Measurements from ENCODE around the gene ITPK1. TPM values are rescaled to one million over a fixed set of nuclear protein-coding genes. Genes with fewer than 3 reads are reported as not detected.

Gene ITPK1
- total RNA-seq, 1 donor from 2014 or later, result 30.5 TPM

GRCh38 chr14:92897922-92898565 is 217.7 kb downstream of the ITPK1 start:
- Mint-ChIP-seq H3K36me3 (no peaks in the 10 kb centered on the region), H3K27ac (no peak overlapping the region), H3K4me1 (no peaks in the 10 kb centered on the region), H3K4me3 (no peak overlapping the region), H3K9me3 (peaks cover 6% of the 10 kb centered on the region), H3K27me3 (ENCODE audit: low read depth) (peaks cover 68% of the 10 kb centered on the region)
- DNase-seq (ENCODE audit: low spot score in 2 of 2, unreplicated experiment in 2 of 2), result no peak
- TF ChIP-seq CTCF (IDR thresholded peaks at IDR 0.05; ENCODE audit: unreplicated experiment), result no peak

GRCh38 chr14:92895352-92895878 is 220.3 kb downstream of the ITPK1 start:
- Mint-ChIP-seq H3K9me3 (peaks cover 12% of the 10 kb centered on the region), H3K36me3 (no peaks in the 10 kb centered on the region), H3K27me3 (ENCODE audit: low read depth) (peaks cover 48% of the 10 kb centered on the region), H3K27ac (no peak overlapping the region), H3K4me1 (no peaks in the 10 kb centered on the region), H3K4me3 (no peak overlapping the region)
- no peak for TF ChIP-seq CTCF (IDR thresholded peaks at IDR 0.05; ENCODE audit: unreplicated experiment)
- no peak for DNase-seq (ENCODE audit: low spot score in 2 of 2, unreplicated experiment in 2 of 2)

- H3K27ac Mint-ChIP-seq, result no peak overlapping the region
- peaks cover 12% of the 10 kb centered on the region for H3K9me3 Mint-ChIP-seq
- no peaks in the 10 kb centered on the region for H3K36me3 Mint-ChIP-seq
- H3K27me3 Mint-ChIP-seq (ENCODE audit: low read depth), result peaks cover 50% of the 10 kb centered on the region
- H3K4me1 Mint-ChIP-seq, result no peaks in the 10 kb centered on the region
- DNase-seq (ENCODE audit: low spot score in 2 of 2, unreplicated experiment in 2 of 2), result no peak
- H3K4me3 Mint-ChIP-seq, result no peak overlapping the region
- no peak for TF ChIP-seq CTCF (IDR thresholded peaks at IDR 0.05; ENCODE audit: unreplicated experiment)
These were observed 223.1 kb downstream of the ITPK1 start for GRCh38 chr14:92892589-92892988.

GRCh38 chr14:92890830-92891588 is 224.7 kb downstream of the ITPK1 start:
- no peaks in the 10 kb centered on the region for H3K36me3 Mint-ChIP-seq
- H3K9me3 Mint-ChIP-seq, result peaks cover 12% of the 10 kb centered on the region
- no peak overlapping the region for H3K27ac Mint-ChIP-seq
- no peaks in the 10 kb centered on the region for H3K4me1 Mint-ChIP-seq
- no peak for TF ChIP-seq CTCF (IDR thresholded peaks at IDR 0.05; ENCODE audit: unreplicated experiment)
- DNase-seq (ENCODE audit: low spot score in 2 of 2, unreplicated experiment in 2 of 2), result no peak
- peaks cover 55% of the 10 kb centered on the region for H3K27me3 Mint-ChIP-seq (ENCODE audit: low read depth)
- H3K4me3 Mint-ChIP-seq, result no peak overlapping the region

GRCh38 chr14:92888896-92889295 is 226.8 kb downstream of the ITPK1 start:
- Mint-ChIP-seq H3K36me3 (no peaks in the 10 kb centered on the region), H3K27me3 (ENCODE audit: low read depth) (peaks cover 54% of the 10 kb centered on the region), H3K9me3 (peaks cover 12% of the 10 kb centered on the region), H3K27ac (no peak overlapping the region), H3K4me1 (no peaks in the 10 kb centered on the region), H3K4me3 (no peak overlapping the region)
- TF ChIP-seq CTCF (IDR thresholded peaks at IDR 0.05; ENCODE audit: unreplicated experiment), result no peak
- no peak for DNase-seq (ENCODE audit: low spot score in 2 of 2, unreplicated experiment in 2 of 2)

All from mesothelial cell of epicardium (in vitro differentiated cells).